MCF 10A (cell line): ENCODE measurements around the gene MYO10. TPM values are rescaled to one million over a fixed set of nuclear protein-coding genes. Genes with fewer than 3 reads are reported as not detected.
"Not testable (repeated sequence)": the region's sequence is repeated elsewhere in the genome, so short reads cannot be mapped to it uniquely, and the experiment has no call there.

Experiments
- BruUV-seq: library from RNA; stranded (reverse); fragments of 400-500 nt; replicated peaks from 2 replicates; lab custom pipeline; 2021; lab: Mats Ljungman, UMichigan
- CTCF ChIA-PET: fragments of 300-600 bp; sonication (Branson Sonifier 250); formaldehyde crosslinking; extraction: SDS; loops from one replicate; lab custom pipeline; 2021; ENCODE audit warnings: antibody characterized with exemption, inconsistent platforms; lab: Yijun Ruan, JAX
- POLR2A ChIA-PET: fragments of 300-600, 350-650 bp; sonication (Branson Sonifier 250); formaldehyde crosslinking; extraction: SDS; loops from one replicate; lab custom pipeline; 2020; ENCODE audit warnings: antibody characterized with exemption, inconsistent platforms; lab: Yijun Ruan, JAX
- DNase-seq: peaks from one replicate; pipeline ENCODE4 v3.0.0-alpha.2; 2018; ENCODE audit not compliant: unreplicated experiment
- H3K27ac Mint-ChIP-seq: one replicate; pipeline ENCODE4 v1.8.0; 2022; ENCODE audit warnings: mild to moderate bottlenecking, low read depth, mixed read lengths; ENCODE audit not compliant: unreplicated experiment
- H3K27me3 Mint-ChIP-seq: one replicate; pipeline ENCODE4 v1.8.0; 2022; ENCODE audit warnings: mixed read lengths; ENCODE audit not compliant: insufficient read depth, unreplicated experiment
- H3K36me3 Mint-ChIP-seq: one replicate; pipeline ENCODE4 v1.8.0; 2022; ENCODE audit warnings: mild to moderate bottlenecking, moderate library complexity, mixed read lengths; ENCODE audit not compliant: insufficient read depth, unreplicated experiment
- H3K4me1 Mint-ChIP-seq: one replicate; pipeline ENCODE4 v1.8.0; 2022; ENCODE audit warnings: mixed read lengths; ENCODE audit not compliant: insufficient read depth, unreplicated experiment
- H3K4me3 Mint-ChIP-seq: one replicate; pipeline ENCODE4 v1.8.0; 2022; ENCODE audit warnings: mild to moderate bottlenecking, moderate library complexity, mixed read lengths; ENCODE audit not compliant: unreplicated experiment
- H3K9me3 Mint-ChIP-seq: one replicate; pipeline ENCODE4 v1.8.0; 2022; ENCODE audit warnings: mixed read lengths; ENCODE audit not compliant: unreplicated experiment
- CTCF ChIP-seq: fragments of 200-600 bp; IDR thresholded peaks from one replicate; pipeline ENCODE4 v1.8.0; 2022; ENCODE audit warnings: antibody characterized with exemption, mild to moderate bottlenecking; ENCODE audit not compliant: unreplicated experiment
- intact Hi-C: fragments of 100-400 bp; cut with micrococcal nuclease; formaldehyde crosslinking; loops from 2 replicates; pipeline ENCODE4 v1.14.1; 2022
- total RNA-seq: library from RNA; stranded (reverse); gene quantifications from 2 replicates; pipeline ENCODE4 v1.2.3, GENCODE V29; 2022

The MYO10 gene
- total RNA-seq, 1 experiment from 2014 or later, result 35.7 TPM

- Mint-ChIP-seq H3K4me3 (no peak overlapping the region), H3K36me3 (peaks cover 6% of the 10 kb centered on the region), H3K27ac (no peak overlapping the region), H3K4me1 (no peaks in the 10 kb centered on the region), H3K27me3 (no peaks in the 10 kb centered on the region), H3K9me3 (no peaks in the 10 kb centered on the region)
- intact Hi-C loops, result no loop called here
- POLR2A ChIA-PET, result interaction anchor here (0.6 kb wide), 1 partner anchor 33 kb away, joined by 3 read pairs; no protein-coding TSS in a partner anchor
- CTCF ChIA-PET, result no interaction called here
- no TSS peak for BruUV-seq
- no peak for DNase-seq
- TF ChIP-seq CTCF, result no peak
Measured at GRCh38 chr5:16721151-16722096, 214.7 kb downstream of the MYO10 start.

- H3K9me3 Mint-ChIP-seq, POLR2A ChIA-PET, DNase-seq, H3K4me1 Mint-ChIP-seq, H3K4me3 Mint-ChIP-seq, H3K36me3 Mint-ChIP-seq, H3K27ac Mint-ChIP-seq, intact Hi-C loops, BruUV-seq, H3K27me3 Mint-ChIP-seq: not testable (repeated sequence)
- CTCF ChIA-PET, result interaction anchor here (0.7 to 1.1 kb wide), 2 partner anchors 13 to 132 kb away, joined by 3 read pairs; no protein-coding TSS in a partner anchor
Measured at GRCh38 chr5:16718036-16718435, 218.1 kb downstream of the MYO10 start.

- no peak for DNase-seq
- no peaks in the 10 kb centered on the region for H3K36me3 Mint-ChIP-seq
- no peak overlapping the region for H3K27ac Mint-ChIP-seq
- TF ChIP-seq CTCF, result no peak
- BruUV-seq, result no TSS peak
- H3K9me3 Mint-ChIP-seq, result no peaks in the 10 kb centered on the region
- no peak overlapping the region for H3K4me3 Mint-ChIP-seq
- CTCF ChIA-PET, result interaction anchor here (1.1 kb wide), 2 partner anchors 24 to 477 kb away, joined by 4 to 5 read pairs; no protein-coding TSS in a partner anchor
- POLR2A ChIA-PET, result no interaction called here
- intact Hi-C loops, result no loop called here
- H3K4me1 Mint-ChIP-seq, result no peaks in the 10 kb centered on the region
- no peaks in the 10 kb centered on the region for H3K27me3 Mint-ChIP-seq
Measured at GRCh38 chr5:16713386-16713928, 222.6 kb downstream of the MYO10 start.

GRCh38 chr5:16712620-16713019 is 223.5 kb downstream of the MYO10 start:
- TF ChIP-seq CTCF, result no peak
- Mint-ChIP-seq H3K9me3 (no peaks in the 10 kb centered on the region), H3K4me1 (no peaks in the 10 kb centered on the region), H3K27me3 (no peaks in the 10 kb centered on the region), H3K36me3 (no peaks in the 10 kb centered on the region), H3K27ac (no peak overlapping the region), H3K4me3 (no peak overlapping the region)
- no TSS peak for BruUV-seq
- intact Hi-C loops, result no loop called here
- ChIA-PET CTCF (interaction anchor here (1.1 kb wide), 2 partner anchors 24 to 478 kb away, joined by 4 to 5 read pairs; no protein-coding TSS in a partner anchor), POLR2A (no interaction called here)
- no peak for DNase-seq
